Activated CD4-positive, alpha-beta memory T cell treated with anti-CD3 and anti-CD28 coated beads for 36 hours (primary cell): ENCODE results near the gene DPP9. TPM values are rescaled to one million over a fixed set of nuclear protein-coding genes. Genes with fewer than 3 reads are reported as not detected.

Source experiments
- CTCF ChIA-PET: fragments of 350-600 bp; sonication (Branson Sonifier 250); formaldehyde crosslinking; loops from one replicate; lab custom pipeline; 2021; ENCODE audit warnings: antibody characterized with exemption, inconsistent platforms; lab: Charles Lee
- POLR2A ChIA-PET: fragments of 350-600 bp; sonication (Branson Sonifier 250); formaldehyde crosslinking; loops from one replicate; lab custom pipeline; 2021; ENCODE audit warnings: antibody characterized with exemption; lab: Charles Lee
- DNase-seq: peaks from one replicate; pipeline ENCODE4 v3.0.0-alpha.2; 2020
- H3K27ac Mint-ChIP-seq: one replicate; pipeline ENCODE4 v1.8.0; 2021; ENCODE audit warnings: mixed read lengths
- H3K27me3 Mint-ChIP-seq: one replicate; pipeline ENCODE4 v1.8.0; 2021; ENCODE audit warnings: mixed read lengths
- H3K36me3 Mint-ChIP-seq: one replicate; pipeline ENCODE4 v1.8.0; 2021; ENCODE audit warnings: mixed read lengths
- H3K4me1 Mint-ChIP-seq: one replicate; pipeline ENCODE4 v1.8.0; 2021; ENCODE audit warnings: low read depth, mixed read lengths
- H3K4me3 Mint-ChIP-seq: one replicate; pipeline ENCODE4 v1.8.0; 2021; ENCODE audit warnings: mild to moderate bottlenecking, mixed read lengths
- H3K9me3 Mint-ChIP-seq: one replicate; pipeline ENCODE4 v1.8.0; 2021; ENCODE audit warnings: mixed read lengths
- intact Hi-C: fragments of 100-400 bp; cut with micrococcal nuclease; formaldehyde crosslinking; loops from one replicate; pipeline ENCODE4 v1.15.1; 2023
- total RNA-seq, 2 experiments: library from RNA; stranded (reverse); gene quantifications; one replicate each; pipeline ENCODE4 v1.2.3, GENCODE V29; 2021

Gene DPP9
- total RNA-seq = 10 to 100 TPM; 54.8 to 57.5 TPM

DNA sequence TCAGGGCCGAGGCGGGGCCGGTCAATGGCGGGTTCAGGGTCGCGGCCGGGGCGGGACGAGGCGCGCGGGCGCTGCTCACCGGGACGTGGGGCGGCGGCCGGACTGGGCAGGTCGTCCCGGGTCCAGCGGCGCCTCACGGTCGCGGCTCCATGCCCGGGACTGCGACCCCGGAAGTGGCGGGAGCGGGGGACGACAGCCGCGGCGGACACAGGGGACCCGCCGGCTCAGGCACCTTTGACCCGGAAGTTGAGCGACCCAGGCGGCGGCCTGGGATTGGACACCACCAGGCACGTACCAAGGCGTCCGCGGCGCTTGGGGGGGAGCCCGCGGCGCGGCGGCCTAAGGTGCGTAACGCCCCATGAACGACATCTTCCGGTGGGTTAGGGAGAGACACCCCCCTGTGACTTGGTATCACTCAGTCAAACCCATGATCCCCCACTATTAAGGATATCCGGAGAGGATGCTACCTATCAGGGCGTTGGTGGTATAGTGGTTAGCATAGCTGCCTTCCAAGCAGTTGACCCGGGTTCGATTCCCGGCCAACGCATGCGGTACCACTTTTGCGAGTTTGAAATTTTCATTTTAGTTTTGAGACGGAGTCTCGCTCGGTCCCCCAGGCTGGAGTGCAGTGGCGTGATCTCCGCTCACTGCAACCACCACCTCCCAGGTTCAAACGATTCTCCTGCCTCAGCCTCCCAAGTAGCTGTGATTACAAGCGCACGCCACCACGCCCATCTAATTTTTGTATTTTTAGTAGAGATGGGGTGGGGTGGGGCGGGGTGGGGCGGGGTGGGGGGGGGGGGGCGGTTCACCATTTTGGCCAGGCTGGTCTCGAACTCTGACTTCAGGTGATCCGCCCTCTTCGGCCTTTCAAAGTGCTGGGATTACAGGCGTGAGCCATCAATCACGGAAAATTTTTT, at the start of gene DPP9:
TSS of gene DPP9 (minus strand) at position 248 of the 920 bp plus-strand sequence. CDS start 3,936 bp downstream, outside the sequence.
- peaks cover 5% of the 10 kb centered on the region for H3K27me3 Mint-ChIP-seq
- intact Hi-C loops = loop anchor here (1.0 to 5.0 kb wide), 6 partner anchors 54 to 1068 kb away; partner anchors contain the start of genes CHAF1A, DUS3L, FEM1A and KDM4B
- POLR2A ChIA-PET = interaction anchor here (2.4 kb wide), 1 partner anchor 68 kb away, joined by 13 read pairs; the partner anchor contains the start of gene FEM1A
- H3K36me3 Mint-ChIP-seq = peaks cover 12% of the 10 kb centered on the region
- peak within 1 kb of the TSS; percentile 84 for H3K4me3 Mint-ChIP-seq
- H3K4me1 Mint-ChIP-seq = peaks cover 28% of the 10 kb centered on the region
- peak within 1 kb of the TSS; percentile 95 for H3K27ac Mint-ChIP-seq
- no peaks in the 10 kb centered on the region for H3K9me3 Mint-ChIP-seq
- peak; percentile 98 for DNase-seq
- CTCF ChIA-PET = interaction anchor here (0.8 to 2.2 kb wide), 5 partner anchors 8 to 188 kb away, joined by 3 to 30 read pairs (median 3); partner anchors contain the start of gene FEM1A

DNA sequence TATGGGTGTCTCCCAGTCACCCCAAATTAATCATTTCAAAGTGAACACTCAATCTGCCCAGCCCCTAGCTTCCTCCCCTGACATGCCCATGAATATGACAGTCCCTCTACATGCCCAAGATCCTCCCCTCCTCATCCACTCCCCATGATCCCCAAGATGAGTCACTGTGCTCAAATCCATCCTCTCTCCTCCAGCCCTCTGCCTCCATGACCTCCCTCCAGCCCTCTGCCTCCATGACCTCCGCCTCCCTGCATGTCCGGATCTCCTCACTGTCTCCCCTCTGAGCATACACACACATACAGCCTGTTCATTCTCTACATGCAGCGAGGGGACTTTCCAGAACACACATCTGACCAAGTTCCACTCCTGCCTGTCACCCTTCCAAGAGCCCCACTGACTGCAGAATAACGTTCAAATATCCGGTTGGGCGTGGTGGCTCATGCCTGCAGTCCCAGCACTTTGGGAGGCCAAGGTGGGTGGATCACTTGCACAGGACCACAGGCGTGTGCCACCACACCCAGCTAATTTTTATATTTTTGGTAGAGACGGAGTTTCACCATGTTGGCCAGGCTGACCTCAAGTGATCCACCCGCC, 49.5 kb upstream of the DPP9 start:
- Mint-ChIP-seq H3K4me3 (no peak overlapping the region), H3K9me3 (no peaks in the 10 kb centered on the region), H3K36me3 (no peaks in the 10 kb centered on the region), H3K27ac (no peak overlapping the region), H3K27me3 (peaks cover 15% of the 10 kb centered on the region), H3K4me1 (no peaks in the 10 kb centered on the region)
- DNase-seq = no peak
- ChIA-PET CTCF (interaction anchor here (1.4 kb wide), 1 partner anchor 18 kb away, joined by 3 read pairs; the partner anchor contains the start of gene FEM1A), POLR2A (no interaction called here)
- intact Hi-C loops = no loop called here

DNA sequence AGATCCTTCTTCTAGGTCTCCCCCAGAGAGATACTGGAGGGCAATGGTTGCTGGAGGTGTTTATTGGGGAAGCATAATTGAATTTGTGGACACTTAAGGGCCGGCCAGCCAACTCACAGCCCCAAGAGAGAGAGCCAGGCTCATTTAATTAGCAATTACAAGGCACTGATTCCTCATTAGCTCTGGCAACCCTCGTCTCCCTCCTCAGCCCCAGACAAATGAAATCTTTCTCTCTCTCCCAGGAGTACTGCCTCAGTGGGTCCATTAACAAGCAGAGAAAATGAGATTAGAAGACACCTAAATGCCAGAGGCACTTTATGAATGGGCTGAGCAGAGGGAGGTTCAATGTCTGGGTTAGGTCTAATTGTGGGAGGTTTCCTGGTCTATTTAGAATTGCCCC, 48.9 kb upstream of the DPP9 start:
- no peak overlapping the region for H3K4me3 Mint-ChIP-seq
- no peak for DNase-seq
- intact Hi-C loops = no loop called here
- no peaks in the 10 kb centered on the region for H3K9me3 Mint-ChIP-seq
- H3K27me3 Mint-ChIP-seq = peaks cover 15% of the 10 kb centered on the region
- ChIA-PET CTCF (interaction anchor here (1.4 kb wide), 1 partner anchor 19 kb away, joined by 3 read pairs; the partner anchor contains the start of gene FEM1A), POLR2A (no interaction called here)
- no peaks in the 10 kb centered on the region for H3K4me1 Mint-ChIP-seq
- H3K36me3 Mint-ChIP-seq = no peaks in the 10 kb centered on the region
- no peak overlapping the region for H3K27ac Mint-ChIP-seq

DNA sequence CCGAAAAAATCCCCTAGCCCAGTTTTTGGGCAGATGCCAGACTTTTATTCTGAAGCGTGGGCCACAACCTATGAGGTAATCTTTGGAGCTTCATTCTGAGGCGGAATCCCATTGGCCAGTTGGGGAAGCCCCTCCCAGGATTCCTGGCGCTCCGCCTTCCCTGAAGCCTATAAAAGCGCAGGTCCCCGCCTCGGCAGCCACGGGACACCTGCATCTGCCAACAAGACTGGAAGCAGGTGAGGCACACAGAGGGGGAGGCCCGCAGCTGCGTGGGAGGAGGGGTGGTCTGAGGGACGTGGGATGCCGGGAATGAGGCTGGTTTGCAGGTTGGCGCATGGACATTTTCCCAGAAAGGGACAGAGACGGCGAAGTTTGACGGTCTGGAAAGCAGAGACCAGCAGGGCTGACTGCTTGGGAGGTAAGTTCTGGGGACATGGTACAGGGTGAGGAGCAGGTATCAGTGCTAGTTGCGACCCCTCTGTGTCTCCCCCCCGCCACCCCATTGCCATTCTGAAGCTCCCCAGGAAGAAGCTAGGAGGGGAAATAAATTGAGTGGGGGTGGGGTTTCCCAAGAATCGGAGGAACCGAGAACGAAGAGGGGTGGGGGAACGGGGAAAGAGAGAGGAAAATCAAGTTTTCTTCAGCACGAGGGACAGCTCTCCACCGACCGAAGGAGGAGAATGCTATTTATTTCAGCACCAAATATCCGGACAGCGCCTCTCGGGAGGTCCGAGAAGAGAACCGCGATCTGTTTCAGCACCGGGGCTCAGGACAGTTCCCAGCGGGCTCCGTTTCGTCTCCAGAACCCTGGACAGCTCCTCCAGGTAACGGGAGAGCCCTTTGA, 45.5 kb upstream of the DPP9 start:
- H3K36me3 Mint-ChIP-seq = no peaks in the 10 kb centered on the region

DNA sequence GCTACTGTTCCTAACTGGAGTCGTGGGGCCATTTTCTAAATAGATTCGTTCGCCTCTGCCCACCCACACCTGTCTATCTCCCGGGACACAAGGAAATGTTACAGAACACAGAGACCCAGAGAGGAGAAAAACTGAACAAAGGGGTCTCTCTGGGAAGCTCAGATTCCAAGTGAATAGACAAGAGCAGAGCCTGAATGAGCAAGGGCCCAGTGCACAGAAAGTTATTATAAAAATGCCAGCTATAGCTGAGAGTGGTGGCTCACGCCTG, 40.7 kb upstream of the DPP9 start:
- H3K27ac Mint-ChIP-seq = no peak overlapping the region
- ChIA-PET POLR2A (no interaction called here), CTCF (interaction anchor here (1.2 kb wide), 1 partner anchor 27 kb away, joined by 4 read pairs; the partner anchor contains the start of gene FEM1A)
- intact Hi-C loops = no loop called here
- H3K4me1 Mint-ChIP-seq = peaks cover 4% of the 10 kb centered on the region
- H3K9me3 Mint-ChIP-seq = no peaks in the 10 kb centered on the region
- H3K27me3 Mint-ChIP-seq = peaks cover 20% of the 10 kb centered on the region
- no peak for DNase-seq
- H3K4me3 Mint-ChIP-seq = no peak overlapping the region
- H3K36me3 Mint-ChIP-seq = no peaks in the 10 kb centered on the region

More for the DNA sequence above, 45.5 kb upstream of the DPP9 start:
- no peak overlapping the region for H3K27ac Mint-ChIP-seq
- CTCF ChIA-PET = interaction anchor here (1.2 kb wide), 2 partner anchors 21 to 193 kb away, joined by 4 to 6 read pairs; no protein-coding TSS in a partner anchor
- intact Hi-C loops = no loop called here
- H3K9me3 Mint-ChIP-seq = no peaks in the 10 kb centered on the region
- H3K4me1 Mint-ChIP-seq = no peaks in the 10 kb centered on the region
- no peak overlapping the region for H3K4me3 Mint-ChIP-seq
- POLR2A ChIA-PET = interaction anchor here (0.6 kb wide), 1 partner anchor 911 kb away, joined by 5 read pairs; no protein-coding TSS in a partner anchor
- H3K27me3 Mint-ChIP-seq = peaks cover 12% of the 10 kb centered on the region
- peak; percentile 87 for DNase-seq

DNA sequence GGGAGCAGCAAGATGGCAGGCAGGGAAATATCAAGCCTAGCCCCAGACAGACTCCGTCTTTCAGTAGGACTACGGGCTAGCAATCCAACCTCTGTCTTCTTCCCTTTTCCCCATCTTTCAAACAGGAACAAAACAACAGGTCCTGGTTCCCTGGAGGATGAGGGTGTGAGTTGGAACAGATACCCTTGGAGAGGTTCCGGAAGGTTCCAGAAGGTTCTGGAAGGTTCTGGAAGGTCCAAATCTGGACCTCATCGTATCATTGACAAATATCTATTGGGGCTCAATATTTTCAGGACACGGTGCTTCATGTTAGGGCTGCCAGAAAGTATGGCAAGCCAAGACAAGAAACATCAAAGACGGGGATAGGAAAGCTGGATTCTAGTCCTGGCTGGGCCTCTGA, 39.4 kb upstream of the DPP9 start:
- no peaks in the 10 kb centered on the region for H3K36me3 Mint-ChIP-seq
- no peak for DNase-seq
- no peaks in the 10 kb centered on the region for H3K9me3 Mint-ChIP-seq
- POLR2A ChIA-PET = no interaction called here
- CTCF ChIA-PET = interaction anchor here (2.0 kb wide), 1 partner anchor 28 kb away, joined by 6 read pairs; no protein-coding TSS in a partner anchor
- no peak overlapping the region for H3K4me3 Mint-ChIP-seq
- intact Hi-C loops = no loop called here
- H3K27ac Mint-ChIP-seq = no peak overlapping the region
- peaks cover 4% of the 10 kb centered on the region for H3K4me1 Mint-ChIP-seq
- H3K27me3 Mint-ChIP-seq = peaks cover 23% of the 10 kb centered on the region

DNA sequence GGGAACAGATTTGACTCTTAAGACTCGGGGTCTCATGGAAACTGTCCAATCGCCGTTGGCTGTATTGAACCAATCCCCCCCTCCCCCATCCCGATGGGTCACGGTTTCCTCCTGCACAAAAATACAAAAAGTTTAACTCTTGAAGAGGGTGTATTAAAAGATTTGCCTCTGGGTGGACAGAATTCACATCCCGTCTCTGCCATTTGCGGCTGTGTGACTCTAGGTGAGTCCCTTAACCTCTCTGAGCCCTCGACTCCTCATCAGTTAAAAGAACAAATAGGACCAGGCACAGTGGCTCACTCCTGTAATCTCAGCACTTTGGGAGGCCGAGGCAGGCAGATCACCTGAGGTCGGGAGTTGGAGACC, 36.6 kb upstream of the DPP9 start:
- H3K27ac Mint-ChIP-seq = no peak overlapping the region
- H3K4me1 Mint-ChIP-seq = peaks cover 4% of the 10 kb centered on the region
- no peaks in the 10 kb centered on the region for H3K36me3 Mint-ChIP-seq
- peaks cover 29% of the 10 kb centered on the region for H3K27me3 Mint-ChIP-seq
- no peak for DNase-seq
- ChIA-PET POLR2A (no interaction called here), CTCF (interaction anchor here (1.2 to 1.3 kb wide), 2 partner anchors 31 to 49 kb away, joined by 5 to 10 read pairs; partner anchors contain the start of gene FEM1A)
- H3K9me3 Mint-ChIP-seq = no peaks in the 10 kb centered on the region
- peak overlapping the region; percentile 57 for H3K4me3 Mint-ChIP-seq
- intact Hi-C loops = no loop called here

DNA sequence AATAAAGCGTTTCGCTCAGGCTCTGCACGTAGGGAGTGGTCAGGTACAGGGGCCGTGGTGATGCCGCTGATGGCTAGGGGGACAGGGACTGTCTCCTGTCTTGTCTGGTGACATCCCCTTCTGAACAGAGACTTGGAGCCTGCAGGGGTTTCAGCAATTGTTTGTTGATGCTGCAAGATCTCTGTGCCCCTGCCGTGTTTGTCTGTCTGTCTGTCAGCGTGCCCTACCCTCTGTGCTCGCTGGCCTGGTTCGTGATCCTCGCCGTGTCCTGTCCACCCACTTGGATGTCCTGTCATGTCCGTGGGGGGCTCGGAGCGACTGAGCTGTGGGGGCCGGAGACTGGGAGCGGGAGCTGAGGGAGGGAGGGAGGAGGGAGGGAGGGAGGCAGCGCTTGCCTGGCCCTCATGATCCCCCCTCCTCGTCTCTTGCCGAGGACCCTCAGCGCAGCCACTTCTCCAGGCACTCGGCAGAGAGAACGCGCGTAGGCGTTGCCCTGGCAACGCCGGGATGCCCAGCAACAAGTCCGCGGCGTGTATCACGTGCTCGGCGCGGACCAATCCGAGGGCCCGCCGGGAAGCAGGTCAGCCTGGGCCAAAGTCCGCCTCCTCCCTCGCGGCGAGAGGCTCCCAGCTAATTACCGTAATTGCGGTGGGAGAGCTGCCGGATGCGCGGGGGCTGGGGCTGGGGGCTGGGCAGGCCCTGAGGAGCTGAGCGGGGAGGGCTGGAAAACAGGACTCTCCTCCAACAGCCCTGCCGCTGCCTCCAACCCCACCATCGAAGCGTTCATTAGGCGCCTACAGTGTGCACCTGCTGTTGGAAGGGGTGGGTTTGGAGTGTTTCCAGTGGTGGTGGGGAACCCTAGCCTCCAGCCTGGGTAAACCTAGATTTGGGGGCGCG, 36.0 kb upstream of the DPP9 start:
- DNase-seq = peak; percentile 82
- ChIA-PET POLR2A (no interaction called here), CTCF (interaction anchor here (0.7 kb wide), 1 partner anchor 32 kb away, joined by 3 read pairs; the partner anchor contains the start of gene FEM1A)
- Mint-ChIP-seq H3K27ac (no peak overlapping the region), H3K36me3 (no peaks in the 10 kb centered on the region), H3K9me3 (no peaks in the 10 kb centered on the region), H3K4me3 (peak overlapping the region; percentile 57), H3K27me3 (peaks cover 29% of the 10 kb centered on the region), H3K4me1 (peaks cover 4% of the 10 kb centered on the region)
- intact Hi-C loops = no loop called here

DNA sequence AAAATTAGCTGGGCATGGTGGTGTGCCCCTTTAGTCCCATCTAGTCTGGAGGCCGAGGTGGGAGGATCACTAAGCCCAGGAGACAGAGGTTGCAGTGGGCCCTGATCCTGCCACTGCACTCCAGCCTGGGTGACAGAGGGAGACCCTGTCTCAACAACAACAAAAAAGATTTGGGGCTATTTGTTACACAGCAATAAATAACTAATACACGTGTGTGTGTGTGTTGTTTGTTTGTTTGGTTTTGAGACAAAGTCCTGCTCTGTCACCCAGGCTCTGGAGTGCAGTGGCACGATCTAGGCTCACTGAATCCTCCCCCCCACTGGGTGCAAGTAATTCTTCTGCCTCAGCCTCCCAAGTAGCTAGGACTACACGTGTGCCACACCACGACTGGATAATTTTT, 35.0 kb upstream of the DPP9 start:
- Mint-ChIP-seq H3K4me1 (peaks cover 4% of the 10 kb centered on the region), H3K36me3 (no peaks in the 10 kb centered on the region), H3K27me3 (peaks cover 28% of the 10 kb centered on the region), H3K9me3 (no peaks in the 10 kb centered on the region), H3K4me3 (no peak overlapping the region), H3K27ac (no peak overlapping the region)
- DNase-seq = no peak
- POLR2A ChIA-PET = no interaction called here
- intact Hi-C loops = no loop called here
- CTCF ChIA-PET = interaction anchor here (0.6 kb wide), 1 partner anchor 199 kb away, joined by 5 read pairs; no protein-coding TSS in a partner anchor

DNA sequence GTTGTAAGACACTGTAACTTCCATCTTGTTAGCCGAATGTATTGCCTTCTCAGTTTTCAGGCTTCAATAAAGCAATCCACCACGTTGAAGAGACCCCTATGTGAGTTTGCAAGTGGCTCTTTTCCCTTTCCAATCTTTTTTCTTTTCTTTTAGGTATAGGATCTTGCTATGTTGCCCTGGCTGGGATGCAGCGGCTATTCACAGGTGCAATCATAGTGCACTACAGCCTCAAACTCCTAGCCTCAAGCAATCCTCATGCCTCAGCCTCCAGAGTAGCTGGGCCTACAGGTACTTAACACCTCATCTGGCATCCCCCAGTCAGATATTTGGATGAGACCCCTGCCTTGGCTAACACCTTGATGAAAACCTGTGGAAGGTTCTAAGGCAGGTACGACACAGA, 34.4 kb upstream of the DPP9 start:
- peaks cover 26% of the 10 kb centered on the region for H3K27me3 Mint-ChIP-seq
- no peaks in the 10 kb centered on the region for H3K9me3 Mint-ChIP-seq
- no peak for DNase-seq
- CTCF ChIA-PET = no interaction called here
- POLR2A ChIA-PET = no interaction called here
- no peak overlapping the region for H3K4me3 Mint-ChIP-seq
- H3K36me3 Mint-ChIP-seq = no peaks in the 10 kb centered on the region
- H3K27ac Mint-ChIP-seq = no peak overlapping the region
- intact Hi-C loops = no loop called here
- peaks cover 4% of the 10 kb centered on the region for H3K4me1 Mint-ChIP-seq

DNA sequence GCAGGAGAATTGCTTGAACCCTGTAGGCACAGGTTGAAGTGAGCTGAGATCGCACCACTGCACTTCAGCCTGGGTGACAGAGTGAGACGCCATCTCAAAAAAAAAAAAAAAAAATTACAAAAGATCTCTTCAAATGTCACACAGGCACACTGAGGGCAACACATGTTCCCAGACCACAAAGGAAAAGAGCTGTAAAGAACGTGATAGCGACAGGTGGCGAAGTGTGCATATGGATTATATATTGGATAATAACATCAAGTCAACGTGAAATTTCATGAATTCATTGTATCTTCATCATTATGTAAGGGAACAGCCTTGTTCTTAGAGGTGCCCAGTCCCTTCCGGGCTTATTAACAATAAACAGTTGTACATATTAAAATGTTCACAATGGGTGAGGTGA, 31.8 kb upstream of the DPP9 start:
- intact Hi-C loops = no loop called here
- Mint-ChIP-seq H3K36me3 (no peaks in the 10 kb centered on the region), H3K4me3 (no peak overlapping the region), H3K27ac (no peak overlapping the region), H3K9me3 (no peaks in the 10 kb centered on the region), H3K27me3 (peaks cover 13% of the 10 kb centered on the region), H3K4me1 (peaks cover 4% of the 10 kb centered on the region)
- ChIA-PET CTCF (no interaction called here), POLR2A (no interaction called here)
- DNase-seq = no peak
